NT2/D1 (cell line): ENCODE data around the gene RPL7A.

Experiments used
- SUZ12 ChIP-seq: IDR thresholded peaks from 2 replicates; pipeline ENCODE4 v1.6.1; 2011; ENCODE audit not compliant: insufficient read length, insufficient read depth; ENCODE audit errors: extremely low read depth
- YY1 ChIP-seq: IDR thresholded peaks from 2 replicates; pipeline ENCODE4 v1.6.1; 2011; ENCODE audit not compliant: insufficient read length, insufficient read depth

- TF ChIP-seq YY1 (no peak), SUZ12 (no peak)
Observed at GRCh38 chr9:133340256-133340655, 7.8 kb upstream of the RPL7A start.
